Upper lobe of left lung (tissue), 6 donors: ENCODE results near the gene EBLN2. TPM values are rescaled to one million over a fixed set of nuclear protein-coding genes. Genes with fewer than 3 reads are reported as not detected.

Experiments
- ATAC-seq, 2 donors: fragments of 200-7000 bp; cut with Tn5 transposase; one replicate each; pipeline ENCODE4 v1.9.1; 2022; ENCODE audit warnings: mild to moderate bottlenecking in 2 of 2, moderate library complexity in 2 of 2; ENCODE audit not compliant: low FRiP score in 2 of 2
- DNase-seq, 2 donors: peaks; one replicate each; pipeline ENCODE4 v3.0.0-alpha.2; 2019 to 2020
- H3K27ac ChIP-seq, 4 donors: fragments of 200-600 bp; sonication (generic); one replicate each; pipeline ENCODE4 v1.5.1; 2016 to 2019
- H3K27me3 ChIP-seq, 4 donors: fragments of 200-600 bp; sonication (generic); one replicate each; pipeline ENCODE4 v1.5.1; 2017 to 2019
- H3K36me3 ChIP-seq, 4 donors: fragments of 200-600 bp; sonication (generic); one replicate each; pipeline ENCODE4 v1.5.1; 2016 to 2019
- H3K4me1 ChIP-seq, 4 donors: fragments of 200-600 bp; sonication (generic); one replicate each; pipeline ENCODE4 v1.5.1; 2018 to 2019
- H3K4me3 ChIP-seq, 4 donors: fragments of 200-600 bp; sonication (generic); one replicate each; pipeline ENCODE4 v1.5.1; 2017 to 2019; ENCODE audit warnings: mild to moderate bottlenecking in 2 of 4, moderate library complexity in 1 of 4
- H3K9me3 ChIP-seq, 4 donors: fragments of 200-600 bp; sonication (generic); one replicate each; pipeline ENCODE4 v1.5.1; 2018 to 2019
- CTCF ChIP-seq, 6 experiments: fragments of 450-650 bp in 4 of 6; fragments of 200-600 bp in 2 of 6; sonication (generic) in 2 of 6; IDR thresholded peaks; one replicate each; pipeline ENCODE4 v1.5.1; 2016 to 2019; ENCODE audit warnings: antibody characterized with exemption in 6 of 6
- EP300 ChIP-seq, 4 donors: sonication (generic); formaldehyde crosslinking; IDR thresholded peaks; one replicate each; pipeline ENCODE4 v1.5.1; 2017; ENCODE audit warnings: antibody characterized with exemption in 4 of 4, control low read depth in 2 of 4
- POLR2A ChIP-seq, 4 donors: fragments of 450-650 bp; IDR thresholded peaks; one replicate each; pipeline ENCODE4 v1.5.1; 2016 to 2017; ENCODE audit warnings: antibody characterized with exemption in 4 of 4, mild to moderate bottlenecking in 2 of 4
- POLR2AphosphoS5 ChIP-seq, 2 donors: sonication (generic); formaldehyde crosslinking; IDR thresholded peaks; one replicate each; pipeline ENCODE4 v1.5.1; 2017; ENCODE audit warnings: antibody characterized with exemption in 2 of 2
- WGBS, 2 donors: methylation state at CpG; one replicate each; pipeline ENCODE4 v1.1.5; 2017 to 2018; 5-methylcytosine and 5-hydroxymethylcytosine counted together
- total RNA-seq, 6 donors: library from RNA; depleted of rRNA in 4 of 6; stranded (reverse); fragments of >200 nt in 4 of 6; gene quantifications; one replicate each; pipeline versions ENCODE4 v1.1.0 to v1.2.1, GENCODE V29; 2016 to 2021
- donor health status: DM: no; HTN: no; CAD: no; lungs with moderate emphysema.
- donor health status: DM: no; HTN: yes; CAD: no; lungs with severe emphysema.

The EBLN2 gene
- total RNA-seq, 6 donors from 2014 or later = 2.2 to 15.4 (median 4.8) TPM

GRCh38 chr3:73100741-73101559 is 39.5 kb downstream of the EBLN2 start:
- Histone ChIP-seq H3K4me3 (no peak overlapping the region), H3K4me1 (peaks cover 0 to 6% (median 3%) of the 10 kb centered on the region in 4 donors), H3K9me3 (no peaks in the 10 kb centered on the region), H3K36me3 (no peaks in the 10 kb centered on the region), H3K27ac (no peak overlapping the region), H3K27me3 (no peaks in the 10 kb centered on the region)
- DNase-seq (peak in 1 of 2 donors; percentile 76), ATAC-seq (peak; percentile 80 to 93)
- 19 to 25% methylated on average over 6 to 9 of the region's 9 CpGs for WGBS, 2 donors
- TF ChIP-seq POLR2AphosphoS5 (IDR thresholded peaks at IDR 0.05) (no peak), CTCF (IDR thresholded peaks at IDR 0.05) (peak; percentile 82 to 96 (median 86))

- ATAC-seq = no peak
- Histone ChIP-seq H3K27ac (no peak overlapping the region), H3K9me3 (no peaks in the 10 kb centered on the region), H3K4me1 (peaks cover 0 to 6% (median 3%) of the 10 kb centered on the region in 4 donors), H3K36me3 (no peaks in the 10 kb centered on the region), H3K27me3 (no peaks in the 10 kb centered on the region), H3K4me3 (no peak overlapping the region)
- no peak for DNase-seq
- 51 to 69% methylated on average over 2 of the region's 2 CpGs for WGBS, 2 donors
- TF ChIP-seq POLR2AphosphoS5 (IDR thresholded peaks at IDR 0.05) (no peak), EP300 (IDR thresholded peaks at IDR 0.05) (no peak), CTCF (IDR thresholded peaks at IDR 0.05) (no peak), POLR2A (IDR thresholded peaks at IDR 0.05) (no peak)
Measured at GRCh38 chr3:73101881-73102280, 40.4 kb downstream of the EBLN2 start.

GRCh38 chr3:73107215-73107614 is 45.8 kb downstream of the EBLN2 start:
- no peaks in the 10 kb centered on the region for H3K27me3 ChIP-seq
- no peak overlapping the region for H3K4me3 ChIP-seq
- no peaks in the 10 kb centered on the region for H3K36me3 ChIP-seq
- ATAC-seq = no peak
- no peak for DNase-seq
- 84 to 91% methylated on average over 3 of the region's 3 CpGs for WGBS, 2 donors
- TF ChIP-seq POLR2AphosphoS5 (IDR thresholded peaks at IDR 0.05) = no peak
- TF ChIP-seq POLR2A (IDR thresholded peaks at IDR 0.05) = no peak
- no peak for TF ChIP-seq CTCF (IDR thresholded peaks at IDR 0.05)
- TF ChIP-seq EP300 (IDR thresholded peaks at IDR 0.05) = no peak
- H3K9me3 ChIP-seq = no peaks in the 10 kb centered on the region
- H3K27ac ChIP-seq = no peak overlapping the region
- H3K4me1 ChIP-seq = no peaks in the 10 kb centered on the region

- H3K4me3 ChIP-seq = no peak overlapping the region
- no peak overlapping the region for H3K27ac ChIP-seq
- WGBS, 2 donors = 75 to 80% methylated on average over 5 of the region's 5 CpGs
- no peaks in the 10 kb centered on the region for H3K27me3 ChIP-seq
- ATAC-seq (no peak), DNase-seq (no peak)
- no peaks in the 10 kb centered on the region for H3K36me3 ChIP-seq
- H3K9me3 ChIP-seq = no peaks in the 10 kb centered on the region
- TF ChIP-seq EP300 (IDR thresholded peaks at IDR 0.05) (no peak), POLR2AphosphoS5 (IDR thresholded peaks at IDR 0.05) (no peak), POLR2A (IDR thresholded peaks at IDR 0.05) (no peak), CTCF (IDR thresholded peaks at IDR 0.05) (no peak)
- H3K4me1 ChIP-seq = no peaks in the 10 kb centered on the region
Measured at GRCh38 chr3:73107676-73108187, 46.3 kb downstream of the EBLN2 start.
